GM23248 (cell line): Measurements from ENCODE around the gene GIPC2.

Source experiments
- EZH2 ChIP-seq: fragments of 200-600 bp; sonication (generic); IDR thresholded peaks from 2 replicates; pipeline ENCODE4 v1.6.1; 2018; ENCODE audit warnings: antibody characterized with exemption, mild to moderate bottlenecking; ENCODE audit not compliant: insufficient read depth, poor library complexity, severe bottlenecking
- EZH2phosphoT487 ChIP-seq: fragments of 200-600 bp; sonication (generic); IDR thresholded peaks from 2 replicates; pipeline ENCODE4 v1.6.1; 2018; ENCODE audit warnings: antibody characterized with exemption, moderate library complexity, mild to moderate bottlenecking, low read depth; ENCODE audit not compliant: insufficient read depth

DNA sequence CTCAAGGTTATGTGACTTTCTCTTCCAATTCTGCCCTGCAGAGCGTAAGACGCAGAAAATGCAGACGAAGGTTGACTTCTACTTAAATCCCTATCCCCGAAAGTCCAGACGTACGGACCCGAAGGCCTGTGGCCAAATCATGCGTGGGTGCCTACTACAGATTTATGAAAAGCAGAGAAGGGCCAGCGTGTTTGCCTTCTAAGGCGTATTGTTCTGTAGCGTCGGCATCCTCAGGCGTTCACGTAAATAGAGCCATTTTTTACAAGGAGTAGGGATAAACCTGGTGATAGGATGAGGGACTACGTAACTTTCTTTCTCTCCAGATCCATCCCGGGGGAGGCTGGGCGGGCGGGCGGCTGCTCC is 222 bp upstream of the GIPC2 start:
- TF ChIP-seq EZH2: no peak
- TF ChIP-seq EZH2phosphoT487: no peak
